ENCODE measurements around the gene NELL1.

- TF ChIP-seq, protein P1, sequence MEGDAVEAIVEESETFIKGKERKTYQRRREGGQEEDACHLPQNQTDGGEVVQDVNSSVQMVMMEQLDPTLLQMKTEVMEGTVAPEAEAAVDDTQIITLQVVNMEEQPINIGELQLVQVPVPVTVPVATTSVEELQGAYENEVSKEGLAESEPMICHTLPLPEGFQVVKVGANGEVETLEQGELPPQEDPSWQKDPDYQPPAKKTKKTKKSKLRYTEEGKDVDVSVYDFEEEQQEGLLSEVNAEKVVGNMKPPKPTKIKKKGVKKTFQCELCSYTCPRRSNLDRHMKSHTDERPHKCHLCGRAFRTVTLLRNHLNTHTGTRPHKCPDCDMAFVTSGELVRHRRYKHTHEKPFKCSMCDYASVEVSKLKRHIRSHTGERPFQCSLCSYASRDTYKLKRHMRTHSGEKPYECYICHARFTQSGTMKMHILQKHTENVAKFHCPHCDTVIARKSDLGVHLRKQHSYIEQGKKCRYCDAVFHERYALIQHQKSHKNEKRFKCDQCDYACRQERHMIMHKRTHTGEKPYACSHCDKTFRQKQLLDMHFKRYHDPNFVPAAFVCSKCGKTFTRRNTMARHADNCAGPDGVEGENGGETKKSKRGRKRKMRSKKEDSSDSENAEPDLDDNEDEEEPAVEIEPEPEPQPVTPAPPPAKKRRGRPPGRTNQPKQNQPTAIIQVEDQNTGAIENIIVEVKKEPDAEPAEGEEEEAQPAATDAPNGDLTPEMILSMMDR (conservative IDR thresholded peaks at IDR 0.05; ENCODE audit: low read depth, low read length) = no peak
- TF ChIP-seq EZH2phosphoT487 (IDR thresholded peaks at IDR 0.05; ENCODE audit: borderline replicate concordance, low read length) = no peak
These were observed 19.4 kb downstream of the NELL1 start for GRCh38 chr11:20688761-20689160.
